ENCODE results near the gene MACF1.

Gene MACF1

DNA sequence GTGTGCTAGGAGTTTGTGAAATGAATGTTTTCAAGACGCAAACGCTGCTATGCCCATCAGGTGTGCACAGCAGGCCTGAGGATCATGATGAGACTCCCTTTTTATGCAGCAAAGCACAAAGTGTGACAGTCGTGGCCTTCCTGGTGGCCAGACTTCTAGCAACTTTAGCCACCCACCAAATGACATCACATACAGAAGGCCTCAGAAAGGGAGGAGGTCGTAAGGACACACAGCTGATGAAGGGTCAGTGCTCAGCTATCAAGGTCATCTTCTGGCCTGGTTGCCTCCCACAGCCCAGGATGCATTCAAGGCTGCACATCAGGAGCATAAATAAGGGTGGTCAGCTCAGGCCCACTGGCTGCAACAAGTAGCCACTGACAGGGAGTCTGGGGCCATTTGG, 323.6 kb downstream of the MACF1 start:
- TF ChIP-seq, protein P1, sequence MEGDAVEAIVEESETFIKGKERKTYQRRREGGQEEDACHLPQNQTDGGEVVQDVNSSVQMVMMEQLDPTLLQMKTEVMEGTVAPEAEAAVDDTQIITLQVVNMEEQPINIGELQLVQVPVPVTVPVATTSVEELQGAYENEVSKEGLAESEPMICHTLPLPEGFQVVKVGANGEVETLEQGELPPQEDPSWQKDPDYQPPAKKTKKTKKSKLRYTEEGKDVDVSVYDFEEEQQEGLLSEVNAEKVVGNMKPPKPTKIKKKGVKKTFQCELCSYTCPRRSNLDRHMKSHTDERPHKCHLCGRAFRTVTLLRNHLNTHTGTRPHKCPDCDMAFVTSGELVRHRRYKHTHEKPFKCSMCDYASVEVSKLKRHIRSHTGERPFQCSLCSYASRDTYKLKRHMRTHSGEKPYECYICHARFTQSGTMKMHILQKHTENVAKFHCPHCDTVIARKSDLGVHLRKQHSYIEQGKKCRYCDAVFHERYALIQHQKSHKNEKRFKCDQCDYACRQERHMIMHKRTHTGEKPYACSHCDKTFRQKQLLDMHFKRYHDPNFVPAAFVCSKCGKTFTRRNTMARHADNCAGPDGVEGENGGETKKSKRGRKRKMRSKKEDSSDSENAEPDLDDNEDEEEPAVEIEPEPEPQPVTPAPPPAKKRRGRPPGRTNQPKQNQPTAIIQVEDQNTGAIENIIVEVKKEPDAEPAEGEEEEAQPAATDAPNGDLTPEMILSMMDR (IDR thresholded peaks at IDR 0.05): no peak
- Histone ChIP-seq H3K4me3 (no peak overlapping the region), H3K27ac (no peak overlapping the region)
- DNase-seq (ENCODE audit: low spot score): no peak

DNA sequence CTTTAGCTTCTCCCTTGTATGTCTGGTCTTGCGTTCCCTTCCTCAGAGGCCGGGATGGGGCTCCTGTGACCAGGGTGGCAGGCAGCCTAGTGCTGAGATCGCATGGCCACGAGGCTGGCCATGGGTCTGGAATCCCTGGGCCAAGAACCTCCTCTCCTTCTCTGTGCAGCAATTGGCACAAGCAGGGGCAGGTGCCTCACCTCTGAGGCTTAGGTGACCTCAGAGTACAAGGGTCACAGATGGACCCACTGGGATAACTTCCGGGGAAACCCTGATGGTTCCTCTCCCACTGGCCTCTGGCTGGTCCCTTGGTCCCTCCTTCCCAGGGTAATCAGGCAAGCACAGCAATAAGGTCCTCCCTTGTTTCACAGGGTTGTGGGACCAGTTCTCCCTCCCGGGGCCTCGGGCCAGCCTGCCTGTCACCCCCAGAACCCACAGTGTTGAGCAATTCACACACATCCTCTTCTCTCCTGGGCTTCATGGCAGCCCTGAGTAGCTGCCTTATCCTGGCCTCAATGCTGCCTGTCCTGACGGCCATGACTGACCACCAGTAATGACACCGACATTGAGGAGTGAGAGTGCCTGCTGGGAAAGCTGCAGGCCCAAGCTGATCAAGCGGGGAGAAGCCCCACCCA, 325.5 kb downstream of the MACF1 start:
- Histone ChIP-seq H3K4me3 (no peak overlapping the region), H3K27ac (no peak overlapping the region)
- no peak for DNase-seq (ENCODE audit: low spot score)
- TF ChIP-seq, protein P1 (IDR thresholded peaks at IDR 0.05): no peak

DNA sequence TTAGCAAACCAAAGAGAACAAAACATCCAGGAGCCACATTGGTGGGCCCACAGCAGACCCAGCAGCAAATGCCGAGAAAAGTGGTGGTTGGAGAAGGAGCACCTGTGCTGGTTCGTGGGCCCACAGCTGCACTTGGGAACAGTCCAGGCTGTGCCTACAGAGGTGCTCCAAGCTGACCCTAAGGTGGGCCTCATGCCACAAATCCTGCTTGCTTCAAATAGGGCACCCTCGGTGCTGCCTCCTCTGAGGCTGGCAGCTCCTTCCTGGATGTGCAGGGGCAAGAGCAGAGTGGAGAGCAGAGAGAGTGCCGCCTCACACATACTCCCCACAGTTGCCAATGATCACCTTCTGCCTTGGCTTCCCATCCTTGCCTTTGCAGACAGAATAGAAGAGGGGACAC, 327.0 kb downstream of the MACF1 start:
- TF ChIP-seq, protein P1 (IDR thresholded peaks at IDR 0.05): no peak
- Histone ChIP-seq H3K4me3 (no peak overlapping the region), H3K27ac (no peak overlapping the region)
- DNase-seq (ENCODE audit: low spot score): no peak

DNA sequence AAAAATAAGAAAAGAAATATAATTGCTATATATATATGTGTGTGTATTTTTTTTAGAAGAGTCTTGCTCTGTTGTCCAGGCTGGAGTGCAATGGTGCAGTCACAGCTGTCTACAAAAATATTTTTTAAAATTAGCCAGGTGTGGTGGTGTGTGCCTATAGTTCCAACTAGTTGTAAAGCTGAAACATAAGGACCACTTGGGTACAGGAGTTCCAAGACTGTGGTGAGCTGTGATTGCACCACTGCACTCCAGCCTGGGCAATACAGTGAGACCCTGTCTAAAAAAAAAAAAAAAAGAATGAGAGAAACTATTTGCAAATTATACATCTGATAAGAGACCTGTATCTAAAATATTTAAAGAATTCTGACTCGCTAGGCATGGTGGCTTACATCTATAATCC, 328.9 kb downstream of the MACF1 start:
- no peak for DNase-seq (ENCODE audit: low spot score)
- no peak overlapping the region for H3K27ac ChIP-seq
- TF ChIP-seq, protein P1 (IDR thresholded peaks at IDR 0.05): no peak
- no peak overlapping the region for H3K4me3 ChIP-seq
